HepG2 (cell line): Measurements from ENCODE around the gene AARSD1. TPM values are rescaled to one million over a fixed set of nuclear protein-coding genes. Genes with fewer than 3 reads are reported as not detected.

Experiments
- ATF3 ChIP-seq: sonication (generic); formaldehyde crosslinking; IDR thresholded peaks from 2 replicates; pipeline ENCODE4 v1.4.0; 2020; ENCODE audit warnings: missing genetic modification reagents
- CENPT ChIP-seq: sonication (generic); formaldehyde crosslinking; IDR thresholded peaks from 2 replicates; pipeline ENCODE4 v1.8.0; 2022; ENCODE audit warnings: low read depth, mild to moderate bottlenecking, moderate library complexity, missing genetic modification reagents
- CREM ChIP-seq, 2 experiments: sonication (generic) in 1 of 2; formaldehyde crosslinking in 1 of 2; IDR thresholded peaks; 2 replicates each; pipeline versions ENCODE4 v1.4.0 to v1.6.1; 2016 to 2020; ENCODE audit warnings: antibody characterized with exemption in 1 of 2, mild to moderate bottlenecking in 1 of 2, missing genetic modification reagents in 1 of 2
- FOXK2 ChIP-seq: fragments of 450-650 bp; IDR thresholded peaks from 2 replicates; pipeline ENCODE4 v1.6.1; 2016
- FOXP4 ChIP-seq: sonication (generic); formaldehyde crosslinking; IDR thresholded peaks from 2 replicates; pipeline ENCODE4 v1.4.0; 2020; ENCODE audit warnings: missing genetic modification reagents
- IRF2 ChIP-seq: IDR thresholded peaks from 2 replicates; pipeline ENCODE4 v1.6.1; 2018; ENCODE audit warnings: missing genetic modification reagents, missing compliant biosample characterization
- KLF6 ChIP-seq: IDR thresholded peaks from 2 replicates; pipeline ENCODE4 v1.8.0; 2016; ENCODE audit warnings: missing biosample characterization, missing genetic modification reagents
- PHF8 ChIP-seq: sonication (generic); formaldehyde crosslinking; IDR thresholded peaks from 2 replicates; pipeline ENCODE4 v1.5.0; 2020; ENCODE audit warnings: missing genetic modification reagents
- RBM22 ChIP-seq: fragments of 200-400 bp; formaldehyde crosslinking; optimal IDR thresholded peaks from 2 replicates; pipeline ENCODE3; 2017; ENCODE audit warnings: mild to moderate bottlenecking, low read length, moderate library complexity
- SMARCE1 ChIP-seq: fragments of 450-650 bp; IDR thresholded peaks from 2 replicates; pipeline ENCODE4 v1.6.1; 2017; ENCODE audit warnings: borderline replicate concordance
- ZBTB34 ChIP-seq: sonication (generic); formaldehyde crosslinking; IDR thresholded peaks from 2 replicates; pipeline ENCODE4 v1.8.0; 2022; ENCODE audit warnings: mild to moderate bottlenecking, missing genetic modification reagents
- ZFP37 ChIP-seq: sonication (generic); formaldehyde crosslinking; IDR thresholded peaks from 2 replicates; pipeline ENCODE4 v1.4.0; 2020; ENCODE audit warnings: missing genetic modification reagents, borderline replicate concordance
- ZNF232 ChIP-seq: sonication (generic); formaldehyde crosslinking; IDR thresholded peaks from 2 replicates; pipeline ENCODE4 v1.4.0; 2020; ENCODE audit warnings: missing genetic modification reagents, borderline replicate concordance
- ZNF234 ChIP-seq: sonication (generic); formaldehyde crosslinking; conservative IDR thresholded peaks from 2 replicates; pipeline ENCODE4 v1.5.1; 2020; ENCODE audit warnings: mild to moderate bottlenecking, missing genetic modification reagents
- ZNF547 ChIP-seq: sonication (generic); formaldehyde crosslinking; IDR thresholded peaks from 2 replicates; pipeline ENCODE4 v1.5.1; 2020; ENCODE audit warnings: mild to moderate bottlenecking, missing genetic modification reagents
- ZNF558 ChIP-seq: sonication (generic); formaldehyde crosslinking; IDR thresholded peaks from 2 replicates; pipeline ENCODE4 v1.9.0; 2022; ENCODE audit warnings: mild to moderate bottlenecking, missing genetic modification reagents, borderline replicate concordance
- ZNF569 ChIP-seq: sonication (generic); formaldehyde crosslinking; IDR thresholded peaks from 2 replicates; pipeline ENCODE4 v1.5.0; 2020; ENCODE audit warnings: mild to moderate bottlenecking, missing genetic modification reagents, moderate library complexity, borderline replicate concordance
- ZNF607 ChIP-seq: sonication (generic); formaldehyde crosslinking; IDR thresholded peaks from 2 replicates; pipeline ENCODE4 v1.5.1; 2020; ENCODE audit warnings: missing genetic modification reagents, mild to moderate bottlenecking, borderline replicate concordance
- ZNF672 ChIP-seq: sonication (generic); formaldehyde crosslinking; IDR thresholded peaks from 2 replicates; pipeline ENCODE4 v1.8.1; 2022; ENCODE audit warnings: missing genetic modification reagents
- ZNF687 ChIP-seq: sonication (generic); formaldehyde crosslinking; IDR thresholded peaks from 2 replicates; pipeline ENCODE4 v1.5.1; 2020; ENCODE audit warnings: mild to moderate bottlenecking, missing genetic modification reagents, moderate library complexity
- ZNF703 ChIP-seq: sonication (generic); formaldehyde crosslinking; IDR thresholded peaks from 2 replicates; pipeline ENCODE4 v1.5.1; 2020; ENCODE audit warnings: missing genetic modification reagents, mild to moderate bottlenecking, moderate library complexity, borderline replicate concordance
- ZNF776 ChIP-seq: sonication (generic); formaldehyde crosslinking; IDR thresholded peaks from 2 replicates; pipeline ENCODE4 v1.4.0; 2020; ENCODE audit warnings: mild to moderate bottlenecking, missing genetic modification reagents
- ZNF878 ChIP-seq: sonication (generic); formaldehyde crosslinking; IDR thresholded peaks from 2 replicates; pipeline ENCODE4 v1.8.1; 2023; ENCODE audit warnings: mild to moderate bottlenecking, missing genetic modification reagents, moderate library complexity
- ZSCAN30 ChIP-seq: sonication (generic); formaldehyde crosslinking; IDR thresholded peaks from 2 replicates; pipeline ENCODE4 v1.5.0; 2020; ENCODE audit warnings: mild to moderate bottlenecking, missing genetic modification reagents
- polyA plus RNA-seq, 8 experiments: library from polyadenylated mRNA; depleted of rRNA in 3 of 8; stranded (reverse) in 7 of 8; unstranded in 1 of 8; fragments of >200 nt; fragmentation: Illumina TruSeq in 4 of 8; extraction: Trizol in 4 of 8; gene quantifications; 2 replicates each; pipeline versions ENCODE4 v1.2.1 to v1.2.3, GENCODE V29; 2011 to 2016; ENCODE audit warnings: low read depth in 4 of 8, missing spikeins in 1 of 8, mixed read lengths in 1 of 8; ENCODE audit not compliant: insufficient read depth in 1 of 8
- total RNA-seq, 5 experiments: library from RNA; depleted of rRNA; stranded (reverse); fragments of >200 nt; fragmentation: Illumina TruSeq; extraction: Trizol; gene quantifications; 2 replicates each; pipeline ENCODE4 v1.2.3, GENCODE V29; 2016; ENCODE audit warnings: low read depth in 1 of 5

The AARSD1 gene
- total and polyA plus RNA-seq, 2 of the 13 experiments (the other 11 are each of a cell fraction or from before 2014, with no cell fraction given): 24.7 to 29.3 TPM

GRCh38 chr17:42980274-42980765, 16.1 kb upstream of the AARSD1 start, which contains the start of gene RUNDC1 (continued):
- TF ChIP-seq ZBTB34 (CRISPR knock-in tag): no peak
- TF ChIP-seq ZNF232 (CRISPR knock-in tag): 0 out of 2 replicates have a peak, but pooled peaks have one; percentile 47
- TF ChIP-seq ZNF234: no peak
- TF ChIP-seq FOXP4 (CRISPR knock-in tag): peak; percentile 12; the same call in 1 of the 2 replicates
- 0 out of 2 replicates have a peak, but pooled peaks have one; percentile 21 for TF ChIP-seq ZFP37 (CRISPR knock-in tag)
- no peak for TF ChIP-seq ZSCAN30 (CRISPR knock-in tag)
- TF ChIP-seq ZNF547 (CRISPR knock-in tag): no peak; the same call in 1 of the 2 replicates
- TF ChIP-seq PHF8 (CRISPR knock-in tag): peak; percentile 85
- no peak for TF ChIP-seq CREM (IDR thresholded peaks at IDR 0.05)
- TF ChIP-seq CREM (CRISPR knock-in tag; IDR thresholded peaks at IDR 0.05): peak; percentile 55; the same call in 1 of the 2 replicates
- no peak for TF ChIP-seq ZNF569 (CRISPR knock-in tag)
- no peak for TF ChIP-seq FOXK2
- no peak for TF ChIP-seq ZNF776 (CRISPR knock-in tag)
- TF ChIP-seq ZNF687 (CRISPR knock-in tag): peak; percentile 73; the same call in 1 of the 2 replicates
- TF ChIP-seq RBM22: peak; percentile 99
- TF ChIP-seq CENPT (CRISPR knock-in tag): no peak
- TF ChIP-seq KLF6 (CRISPR knock-in tag): no peak
- TF ChIP-seq IRF2 (CRISPR knock-in tag): peak; percentile 28
- TF ChIP-seq ZNF672 (CRISPR knock-in tag): no peak
- TF ChIP-seq SMARCE1: no peak
- no peak for TF ChIP-seq ZNF558 (CRISPR knock-in tag)
- no peak for TF ChIP-seq ZNF878 (CRISPR knock-in tag)
- no peak for TF ChIP-seq ATF3 (CRISPR knock-in tag)
- no peak for TF ChIP-seq ZNF703 (CRISPR knock-in tag)
- no peak; the same call in 1 of the 2 replicates for TF ChIP-seq ZNF607 (CRISPR knock-in tag)
